Glutamatergic neuron (in vitro differentiated cells): ENCODE data around the gene VCP. TPM values are rescaled to one million over a fixed set of nuclear protein-coding genes. Genes with fewer than 3 reads are reported as not detected.

Source experiments
- DNase-seq: peaks from one replicate; pipeline ENCODE4 v3.0.0; 2022
- H3K27ac Mint-ChIP-seq: one replicate; pipeline ENCODE4 v1.8.0; 2020; ENCODE audit warnings: mild to moderate bottlenecking, mixed read lengths, inconsistent platforms; ENCODE audit not compliant: unreplicated experiment
- H3K27me3 Mint-ChIP-seq: one replicate; pipeline ENCODE4 v1.8.0; 2020; ENCODE audit warnings: mild to moderate bottlenecking, moderate library complexity, mixed read lengths, inconsistent platforms; ENCODE audit not compliant: unreplicated experiment
- H3K36me3 Mint-ChIP-seq: one replicate; pipeline ENCODE4 v1.8.0; 2020; ENCODE audit warnings: mild to moderate bottlenecking, mixed read lengths, inconsistent platforms; ENCODE audit not compliant: unreplicated experiment
- H3K4me1 Mint-ChIP-seq: one replicate; pipeline ENCODE4 v1.8.0; 2020; ENCODE audit warnings: mild to moderate bottlenecking, low read depth, mixed read lengths, inconsistent platforms; ENCODE audit not compliant: unreplicated experiment
- H3K4me3 Mint-ChIP-seq: one replicate; pipeline ENCODE4 v1.8.0; 2020; ENCODE audit warnings: mild to moderate bottlenecking, mixed read lengths, inconsistent platforms; ENCODE audit not compliant: unreplicated experiment
- H3K9me3 Mint-ChIP-seq: one replicate; pipeline ENCODE4 v1.8.0; 2020; ENCODE audit warnings: mild to moderate bottlenecking, moderate library complexity, mixed read lengths, inconsistent platforms; ENCODE audit not compliant: unreplicated experiment
- CTCF ChIP-seq: fragments of 200-600 bp; sonication (generic); IDR thresholded peaks from one replicate; pipeline ENCODE4 v1.5.0; 2021; ENCODE audit not compliant: partially characterized antibody, unreplicated experiment
- long read RNA-seq: library from polyadenylated mRNA; unstranded; transcript quantifications from one replicate; pipeline ENCODE4 v2.0.0, GENCODE V29; 2020; ENCODE audit not compliant: unreplicated experiment
- total RNA-seq: library from RNA; stranded (reverse); fragmentation: NEBNext Ultra II Directional; extraction: Animal tissue kit (Norgen Biotek cat#: 25700); gene quantifications from one replicate; pipeline ENCODE4 v1.2.1, GENCODE V29; 2021; ENCODE audit not compliant: unreplicated experiment

VCP gene
- total RNA-seq, result 297 TPM
- long read RNA-seq, full-length matches to known transcripts, result 236 of 276 reads
- long read RNA-seq, partial matches to known transcripts, result 12 of 276 reads
- long read RNA-seq, other reads (novel, unspliced or antisense), result 28 of 276 reads

- Mint-ChIP-seq H3K4me3 (peak within 1 kb of the TSS; percentile 98), H3K36me3 (peaks cover 3% of the 10 kb centered on the region), H3K9me3 (peaks cover 15% of the 10 kb centered on the region), H3K4me1 (peaks cover 28% of the 10 kb centered on the region), H3K27ac (peak within 1 kb of the TSS; percentile 95), H3K27me3 (peaks cover 15% of the 10 kb centered on the region)
- DNase-seq, result peak; percentile 98
- TF ChIP-seq CTCF, result no peak
Measured at GRCh38 chr9:35072461-35073278, at the start of gene VCP. VCP (minus strand) TSS chr9:35072625; CDS start chr9:35072353, 272 bp downstream.

- peak; percentile 83 for TF ChIP-seq CTCF
- no peaks in the 10 kb centered on the region for H3K36me3 Mint-ChIP-seq
- peak; percentile 85 for DNase-seq
- H3K27me3 Mint-ChIP-seq, result peaks cover 15% of the 10 kb centered on the region
- H3K27ac Mint-ChIP-seq, result peak overlapping the region; percentile 98
- H3K4me3 Mint-ChIP-seq, result peak overlapping the region; percentile 95
- H3K9me3 Mint-ChIP-seq, result peaks cover 15% of the 10 kb centered on the region
- H3K4me1 Mint-ChIP-seq, result peaks cover 16% of the 10 kb centered on the region
Measured at GRCh38 chr9:35116898-35117551, 44.6 kb upstream of the VCP start.

- Mint-ChIP-seq H3K4me1 (peaks cover 20% of the 10 kb centered on the region), H3K27me3 (peaks cover 19% of the 10 kb centered on the region), H3K4me3 (peak overlapping the region; percentile 95), H3K9me3 (peaks cover 18% of the 10 kb centered on the region), H3K27ac (peak overlapping the region; percentile 98), H3K36me3 (no peaks in the 10 kb centered on the region)
- DNase-seq, result peak; percentile 27
- TF ChIP-seq CTCF, result no peak
Measured at GRCh38 chr9:35116539-35116897, 44.1 kb upstream of the VCP start.

GRCh38 chr9:35115680-35116538, 43.5 kb upstream of the VCP start, which contains the start of gene ATOSB:
ATOSB (minus strand) TSS chr9:35115862; CDS start chr9:35108274, 7,588 bp downstream.
- Mint-ChIP-seq H3K4me3 (peak within 1 kb of the TSS; percentile 95), H3K36me3 (no peaks in the 10 kb centered on the region), H3K4me1 (peaks cover 20% of the 10 kb centered on the region), H3K27me3 (peaks cover 19% of the 10 kb centered on the region), H3K27ac (peak within 1 kb of the TSS; percentile 99), H3K9me3 (peaks cover 18% of the 10 kb centered on the region)
- peak; percentile 99 for DNase-seq
- no peak for TF ChIP-seq CTCF
